ENCODE results near the gene KAZN.

KAZN gene

GRCh38 chr1:14803002-14803789 is 204.7 kb downstream of the KAZN start:
- DNase-seq, result no peak

GRCh38 chr1:14804626-14805025 is 206.1 kb downstream of the KAZN start:
- DNase-seq, result peak in 1 of 2 donors; percentile 25

- no peak for DNase-seq
These were observed 208.3 kb downstream of the KAZN start for GRCh38 chr1:14806772-14807171.

- no peak for DNase-seq
These were observed 210.3 kb downstream of the KAZN start for GRCh38 chr1:14808768-14809167.

- no peak for DNase-seq
These were observed 210.9 kb downstream of the KAZN start for GRCh38 chr1:14809191-14809981.

- no peak for DNase-seq
These were observed 212.3 kb downstream of the KAZN start for GRCh38 chr1:14810595-14811361.

GRCh38 chr1:14811573-14811972 is 213.1 kb downstream of the KAZN start:
- DNase-seq, result no peak

- DNase-seq, result no peak
These were observed 213.7 kb downstream of the KAZN start for GRCh38 chr1:14812189-14812588.

GRCh38 chr1:14815175-14815877 is 216.8 kb downstream of the KAZN start:
- DNase-seq, result no peak

- DNase-seq, result no peak
These were observed 219.0 kb downstream of the KAZN start for GRCh38 chr1:14817223-14818170.

GRCh38 chr1:14820295-14821085 is 222.0 kb downstream of the KAZN start:
- peak in 1 of 2 donors; percentile 3 for DNase-seq

GRCh38 chr1:14822493-14822892 is 224.0 kb downstream of the KAZN start:
- DNase-seq, result no peak

- no peak for DNase-seq
These were observed 224.5 kb downstream of the KAZN start for GRCh38 chr1:14822996-14823395.

GRCh38 chr1:14824314-14824915 is 225.9 kb downstream of the KAZN start:
- peak in 1 of 2 donors; percentile 5 for DNase-seq

GRCh38 chr1:14825396-14825795 is 226.9 kb downstream of the KAZN start:
- DNase-seq, result no peak

GRCh38 chr1:14826172-14826636 is 227.7 kb downstream of the KAZN start:
- peak; percentile 43 to 84 for DNase-seq

- no peak for DNase-seq
These were observed 228.3 kb downstream of the KAZN start for GRCh38 chr1:14826731-14827326.

GRCh38 chr1:14827870-14828269 is 229.4 kb downstream of the KAZN start:
- no peak for DNase-seq

- no peak for DNase-seq
These were observed 230.2 kb downstream of the KAZN start for GRCh38 chr1:14828665-14829064.

GRCh38 chr1:14835725-14836124 is 237.2 kb downstream of the KAZN start:
- peak in 1 of 2 donors; percentile 33 for DNase-seq

Measured in inflammatory macrophage treated with lipopolysaccharide for 1 hour (primary cell).